ENCODE data around the gene PTPN4. TPM values are rescaled to one million over a fixed set of nuclear protein-coding genes. Genes with fewer than 3 reads are reported as not detected.

Gene PTPN4
- total and polyA plus RNA-seq, 2 of the 8 experiments (the other 6 are each of a cell fraction or from before 2014, with no cell fraction given): 28.5 to 105 TPM

GRCh38 chr2:119939915-119940314, 180.2 kb downstream of the PTPN4 start:
- no peak overlapping the region for H4K8ac ChIP-seq (ENCODE audit: extremely low read depth, insufficient read depth, low read length)
- no peak overlapping the region for H2AK5ac ChIP-seq (ENCODE audit: low read depth, low read length)
- ChIA-PET CTCF (ENCODE audit: partially characterized antibody) (interaction anchor here (0.9 to 1.5 kb wide), 5 partner anchors 10 to 235 kb away, joined by 3 to 4 read pairs (median 3); no protein-coding TSS in a partner anchor), POLR2A (ENCODE audit: partially characterized antibody) (interaction anchor here (1.2 to 1.3 kb wide), 2 partner anchors 10 to 180 kb away, joined by 3 read pairs; partner anchors contain the start of gene PTPN4)
- H3K9me3 ChIP-seq (ENCODE audit: insufficient read depth in 2 of 2, low read depth in 1 of 2, low read length in 1 of 2): no peaks in the 10 kb centered on the region
- peaks cover 2 to 38% (median 21%) of the 10 kb centered on the region in 4 experiments; a peak in 7 of 8 replicates for H3K36me3 ChIP-seq (ENCODE audit: control insufficient read depth in 2 of 4, insufficient read depth in 4 of 4, low read length in 3 of 4)
- no peak overlapping the region for H4K5ac ChIP-seq (ENCODE audit: insufficient read length, low read depth, low read length)
- no peak overlapping the region for H2BK5ac ChIP-seq (ENCODE audit: low read depth, low read length)
- H3K4ac ChIP-seq (replicated peaks; ENCODE audit: insufficient read length, low read depth, low read length): no peak overlapping the region
- H3K79me2 ChIP-seq (ENCODE audit: control insufficient read depth in 1 of 2, insufficient read depth in 2 of 2, low read length in 2 of 2): no peaks in the 10 kb centered on the region
- no peak overlapping the region for H3K18ac ChIP-seq (ENCODE audit: extremely low read depth, low read length)
- H3K14ac ChIP-seq (ENCODE audit: insufficient read length): no peak overlapping the region
- peaks cover 0 to 4% of the 10 kb centered on the region in 2 experiments for H4K20me1 ChIP-seq (replicated peaks in 1 of 2; ENCODE audit: control insufficient read depth in 1 of 2, insufficient read depth in 2 of 2, low read length in 2 of 2)
- H2BK15ac ChIP-seq (ENCODE audit: low read length): no peak overlapping the region
- DNase-seq (ENCODE audit: low read depth in 1 of 2, low spot score in 2 of 2) (no peak), FAIRE-seq (no peak)
- no peak overlapping the region for H3K27ac ChIP-seq (ENCODE audit: low read depth, low read length)
- no peak overlapping the region for H2BK120ac ChIP-seq (replicated peaks; ENCODE audit: low read depth, low read length)
- H3K56ac ChIP-seq (replicated peaks; ENCODE audit: insufficient read length, low read depth, low read length): no peak overlapping the region
- H3K27me3 ChIP-seq (replicated peaks in 1 of 4; ENCODE audit: control insufficient read depth in 3 of 4, extremely low read depth in 1 of 4, insufficient read depth in 3 of 4, low read length in 3 of 4): no peaks in the 10 kb centered on the region
- no peaks in the 10 kb centered on the region for H3K79me1 ChIP-seq (ENCODE audit: low read depth, low read length)
- H3K4me3 ChIP-seq (ENCODE audit: extremely low read depth in 1 of 4, insufficient read depth in 2 of 4, low read depth in 3 of 4, low read length in 4 of 4): no peak overlapping the region
- no peak overlapping the region for H2BK20ac ChIP-seq (ENCODE audit: low read length)
- H4K91ac ChIP-seq (replicated peaks; ENCODE audit: insufficient read length, low read length): no peak overlapping the region
- no peak overlapping the region for H2AFZ ChIP-seq (ENCODE audit: low read length)
- H3K4me1 ChIP-seq (replicated peaks in 1 of 4; ENCODE audit: control insufficient read depth in 3 of 4, insufficient read depth in 4 of 4, low read length in 3 of 4): no peaks in the 10 kb centered on the region
- no peak overlapping the region for H3K9ac ChIP-seq (replicated peaks in 1 of 4; ENCODE audit: extremely low read depth in 1 of 4, low read depth in 3 of 4, low read length in 3 of 4)
- H3K4me2 ChIP-seq (ENCODE audit: insufficient read depth in 1 of 2, low read depth in 2 of 2, low read length in 2 of 2): no peak overlapping the region
- WGBS, 2 experiments (ENCODE audit: extremely low coverage in 1 of 2, insufficient coverage in 1 of 2, insufficient read length in 1 of 2, insufficient replicate concordance in 2 of 2, low coverage in 1 of 2, low lambda C conversion rate in 2 of 2, missing lambda C conversion rate in 1 of 2): 84% methylated on average over 3 of the region's 3 CpGs; no CpG with 5 or more reads in 1 of the 2 experiments
- no peak overlapping the region for H2BK12ac ChIP-seq (ENCODE audit: low read depth, low read length)
- H3K23me2 ChIP-seq (ENCODE audit: low read depth, low read length): no peaks in the 10 kb centered on the region
- H3K23ac ChIP-seq (ENCODE audit: insufficient read length): no peak overlapping the region
- TF ChIP-seq TAF7 (optimal IDR thresholded peaks at IDR 0.05; ENCODE audit: borderline replicate concordance, low read depth, low read length): no peak
- TF ChIP-seq SUZ12 (IDR thresholded peaks at IDR 0.05; ENCODE audit: low read length): no peak
- TF ChIP-seq KDM4A (IDR thresholded peaks at IDR 0.05; ENCODE audit: low read depth, low read length, severe bottlenecking): no peak
- TF ChIP-seq SIX5 (IDR thresholded peaks at IDR 0.05; ENCODE audit: low read depth, low read length): no peak
- TF ChIP-seq, protein P1, sequence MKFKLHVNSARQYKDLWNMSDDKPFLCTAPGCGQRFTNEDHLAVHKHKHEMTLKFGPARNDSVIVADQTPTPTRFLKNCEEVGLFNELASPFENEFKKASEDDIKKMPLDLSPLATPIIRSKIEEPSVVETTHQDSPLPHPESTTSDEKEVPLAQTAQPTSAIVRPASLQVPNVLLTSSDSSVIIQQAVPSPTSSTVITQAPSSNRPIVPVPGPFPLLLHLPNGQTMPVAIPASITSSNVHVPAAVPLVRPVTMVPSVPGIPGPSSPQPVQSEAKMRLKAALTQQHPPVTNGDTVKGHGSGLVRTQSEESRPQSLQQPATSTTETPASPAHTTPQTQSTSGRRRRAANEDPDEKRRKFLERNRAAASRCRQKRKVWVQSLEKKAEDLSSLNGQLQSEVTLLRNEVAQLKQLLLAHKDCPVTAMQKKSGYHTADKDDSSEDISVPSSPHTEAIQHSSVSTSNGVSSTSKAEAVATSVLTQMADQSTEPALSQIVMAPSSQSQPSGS (IDR thresholded peaks at IDR 0.05; ENCODE audit: low read length): no peak
- TF ChIP-seq CBX5 (IDR thresholded peaks at IDR 0.05; ENCODE audit: low read depth, low read length): no peak
- TF ChIP-seq KDM5A (IDR thresholded peaks at IDR 0.05; ENCODE audit: low read length): no peak
- no peak for TF ChIP-seq USF2 (IDR thresholded peaks at IDR 0.05; ENCODE audit: low read length)
- TF ChIP-seq CBX8 (IDR thresholded peaks at IDR 0.05; ENCODE audit: borderline replicate concordance, low read depth, low read length): no peak
- TF ChIP-seq EGR1 (IDR thresholded peaks at IDR 0.05; ENCODE audit: borderline replicate concordance, low read depth, low read length): no peak
- TF ChIP-seq TEAD4 (IDR thresholded peaks at IDR 0.05; ENCODE audit: low read depth, low read length): no peak

Measured in H1 (cell line).